ENCODE measurements around the gene GFAP.

DNA sequence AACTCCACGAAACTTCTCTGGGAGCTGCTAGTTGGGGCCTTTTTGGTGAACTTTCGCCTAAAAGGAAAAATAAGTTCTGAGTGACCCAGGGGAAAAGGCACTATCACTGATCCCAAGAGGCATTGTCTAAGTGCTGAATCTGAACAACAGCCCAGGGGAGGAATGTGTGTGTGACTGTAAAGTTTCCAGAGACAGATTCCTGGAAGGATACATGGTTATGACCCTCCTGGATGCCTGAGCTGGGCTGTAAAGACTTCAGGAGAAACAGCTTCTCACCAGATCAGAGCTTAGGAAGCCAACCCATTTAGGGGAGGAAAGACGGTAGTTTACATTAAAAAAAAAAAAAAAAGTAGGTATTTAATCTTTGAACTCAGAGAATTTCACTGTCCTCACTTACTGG, 47.5 kb downstream of the GFAP start:
- TF ChIP-seq CTCF (IDR thresholded peaks at IDR 0.05; ENCODE audit: insufficient read depth, low read depth, low read length) (no peak), EZH2 (IDR thresholded peaks at IDR 0.05; ENCODE audit: insufficient read depth, low read length) (no peak)

Data from astrocyte (in vitro differentiated cells and primary cell).